Kidney (tissue), 14 donors: Measurements from ENCODE around the gene SPIN4. TPM values are rescaled to one million over a fixed set of nuclear protein-coding genes. Genes with fewer than 3 reads are reported as not detected.
"Not testable (repeated sequence)": the region's sequence is repeated elsewhere in the genome, so short reads cannot be mapped to it uniquely, and the experiment has no call there.

Experiments
- DNase-seq, 5 donors: peaks; one replicate each; pipeline ENCODE4 v3.0.0-alpha.2; 2013 to 2020
- FAIRE-seq: peaks from 2 replicates; lab custom pipeline; 2012; peaks lifted over from hg19 to GRCh38; lab: Jason Lieb, UNC
- H3K27ac ChIP-seq, 2 donors: one replicate each; pipeline ENCODE4 v1.7.0; 2013; ENCODE audit warnings: low read depth in 2 of 2, low read length in 2 of 2, inconsistent platforms in 1 of 2
- H3K27me3 ChIP-seq: one replicate; pipeline ENCODE4 v1.7.1; 2013; ENCODE audit warnings: low read length, inconsistent platforms; ENCODE audit not compliant: control insufficient read depth, insufficient read depth
- H3K36me3 ChIP-seq, 3 donors: one replicate each; pipeline versions ENCODE4 v1.7.0 to v1.7.1; 2013; ENCODE audit warnings: low read length in 3 of 3, control low read depth in 1 of 3, inconsistent platforms in 1 of 3; ENCODE audit not compliant: insufficient read depth in 3 of 3, control insufficient read depth in 2 of 3
- H3K4me1 ChIP-seq, 3 donors: one replicate each; pipeline versions ENCODE4 v1.7.0 to v1.7.1; 2013; ENCODE audit warnings: low read length in 3 of 3, inconsistent platforms in 1 of 3, low read depth in 1 of 3; ENCODE audit not compliant: control insufficient read depth in 2 of 3, insufficient read depth in 2 of 3
- H3K4me3 ChIP-seq, 3 donors: one replicate each; pipeline versions ENCODE4 v1.7.0 to v1.8.1; 2013; ENCODE audit warnings: low read length in 3 of 3, control low read depth in 1 of 3, inconsistent platforms in 1 of 3
- H3K9ac ChIP-seq, 3 donors: one replicate each; pipeline versions ENCODE4 v1.7.0 to v1.7.1; 2013; ENCODE audit warnings: low read length in 3 of 3, control low read depth in 1 of 3, inconsistent platforms in 1 of 3
- H3K9me3 ChIP-seq, 3 donors: one replicate each; pipeline versions ENCODE4 v1.7.0 to v1.7.1; 2013; ENCODE audit warnings: low read length in 3 of 3, control low read depth in 1 of 3, inconsistent platforms in 1 of 3; ENCODE audit not compliant: control insufficient read depth in 2 of 3, insufficient read depth in 1 of 3
- CTCF ChIP-seq: IDR thresholded peaks from 3 replicates; pipeline ENCODE4 v1.5.1; 2012; ENCODE audit warnings: mild to moderate bottlenecking, moderate library complexity, borderline replicate concordance; ENCODE audit not compliant: insufficient read depth; ENCODE audit errors: extremely low read depth
- intact Hi-C: fragments of 100-400 bp; cut with DNase I; formaldehyde crosslinking; loops from one replicate; pipeline ENCODE4 v1.11.1; 2022
- polyA plus RNA-seq: library from polyadenylated mRNA; stranded (reverse); fragments of 350-450 nt; fragmentation: Illumina TruSeq; extraction: RNeasy Lipid Tissue Mini Kit (QIAGEN cat#74804); gene quantifications from one replicate; pipeline ENCODE4 v1.2.3, GENCODE V29; 2014; ENCODE audit warnings: low read depth, low replicate concordance; ENCODE audit not compliant: insufficient read depth
- total RNA-seq: library from RNA; stranded (reverse); fragmentation: NEBNext Ultra II Directional; extraction: Animal tissue kit (Norgen Biotek cat#: 25700); gene quantifications from one replicate; pipeline ENCODE4 v1.2.1, GENCODE V29; 2021
- donor health status: control.
- donor health status: control.
- donor health status: control.
- donor health status: control.
- donor health status: control.
- donor health status: DM: yes; HTN: yes; CAD: no.
- donor health status: Normal renal cell carcinoma (clear cell type).

The SPIN4 gene
- total and polyA plus RNA-seq, 2 donors from 2014 or later: 0.77 to 4.2 TPM

- no peak overlapping the region for H3K4me3 ChIP-seq
- H3K9ac ChIP-seq: no peak overlapping the region
- DNase-seq: no peak
- no peak for TF ChIP-seq CTCF
- no peak overlapping the region for H3K27ac ChIP-seq
- no peaks in the 10 kb centered on the region for H3K4me1 ChIP-seq
- H3K9me3 ChIP-seq: no peaks in the 10 kb centered on the region
- H3K36me3 ChIP-seq: no peaks in the 10 kb centered on the region
- intact Hi-C loops: no loop called here
- FAIRE-seq: no peak
- H3K27me3 ChIP-seq: no peaks in the 10 kb centered on the region
Measured at GRCh38 chrX:63387411-63387810, 36.3 kb upstream of the SPIN4 start.

- H3K9ac ChIP-seq, H3K4me3 ChIP-seq, DNase-seq, intact Hi-C loops, H3K36me3 ChIP-seq, H3K27ac ChIP-seq, H3K4me1 ChIP-seq, H3K27me3 ChIP-seq, FAIRE-seq, H3K9me3 ChIP-seq: not testable (repeated sequence)
Measured at GRCh38 chrX:63384263-63384662, 33.1 kb upstream of the SPIN4 start.

GRCh38 chrX:63373012-63373411 is 21.9 kb upstream of the SPIN4 start:
- FAIRE-seq, DNase-seq, H3K27me3 ChIP-seq, H3K9ac ChIP-seq, H3K4me1 ChIP-seq, H3K36me3 ChIP-seq, H3K9me3 ChIP-seq, H3K4me3 ChIP-seq, intact Hi-C loops, H3K27ac ChIP-seq: not testable (repeated sequence)

- H3K27me3 ChIP-seq, FAIRE-seq, H3K4me1 ChIP-seq, intact Hi-C loops, H3K27ac ChIP-seq, H3K9ac ChIP-seq, H3K36me3 ChIP-seq, H3K4me3 ChIP-seq, DNase-seq, H3K9me3 ChIP-seq: not testable (repeated sequence)
Measured at GRCh38 chrX:63367699-63368098, 16.6 kb upstream of the SPIN4 start.

GRCh38 chrX:63363788-63364187 is 12.7 kb upstream of the SPIN4 start:
- no peak overlapping the region for H3K9ac ChIP-seq
- no peaks in the 10 kb centered on the region for H3K9me3 ChIP-seq
- H3K36me3 ChIP-seq: no peaks in the 10 kb centered on the region
- intact Hi-C loops: no loop called here
- no peaks in the 10 kb centered on the region for H3K4me1 ChIP-seq
- no peak for FAIRE-seq
- no peak for DNase-seq
- H3K27ac ChIP-seq: no peak overlapping the region
- no peaks in the 10 kb centered on the region for H3K27me3 ChIP-seq
- TF ChIP-seq CTCF: no peak
- no peak overlapping the region for H3K4me3 ChIP-seq
